HepG2 (cell line): Measurements from ENCODE around the gene FRMD4A.

Experiments
- CHD4 ChIP-seq: fragments of 200-600 bp; sonication (generic); IDR thresholded peaks from 2 replicates; pipeline ENCODE4 v1.7.0; 2017; ENCODE audit warnings: mild to moderate bottlenecking, low read length, borderline replicate concordance
- CREB1 ChIP-seq, 2 experiments: fragments of 450-650 bp in 1 of 2; IDR thresholded peaks; 2 replicates each; pipeline ENCODE4 v1.6.1; 2016 to 2017; ENCODE audit warnings: control low read depth in 1 of 2, mild to moderate bottlenecking in 1 of 2, missing compliant biosample characterization in 1 of 2, missing genetic modification characterization in 1 of 2
- CTCF ChIP-seq: sonication (generic); formaldehyde crosslinking; IDR thresholded peaks from 2 replicates; pipeline ENCODE4 v1.5.0; 2020; ENCODE audit warnings: mild to moderate bottlenecking, missing genetic modification reagents, moderate library complexity
- EZH2 ChIP-seq: conservative IDR thresholded peaks from 2 replicates; pipeline ENCODE4 v1.6.1; 2012; ENCODE audit warnings: mild to moderate bottlenecking, low read depth, low read length, moderate library complexity
- IRX3 ChIP-seq: sonication (generic); formaldehyde crosslinking; IDR thresholded peaks from 2 replicates; pipeline ENCODE4 v1.8.1; 2023; ENCODE audit warnings: mild to moderate bottlenecking, low read depth, missing genetic modification reagents, borderline replicate concordance
- KIAA2018 ChIP-seq: sonication (generic); formaldehyde crosslinking; IDR thresholded peaks from 2 replicates; pipeline ENCODE4 v1.5.0; 2020; ENCODE audit warnings: mild to moderate bottlenecking, missing genetic modification reagents, borderline replicate concordance
- NFYB ChIP-seq: sonication (generic); formaldehyde crosslinking; IDR thresholded peaks from 2 replicates; pipeline ENCODE4 v1.4.0; 2020; ENCODE audit warnings: missing genetic modification reagents
- NPAS2 ChIP-seq: sonication (generic); formaldehyde crosslinking; IDR thresholded peaks from 2 replicates; pipeline ENCODE4 v1.8.0; 2022; ENCODE audit warnings: mild to moderate bottlenecking, missing genetic modification reagents, borderline replicate concordance
- PRMT3 ChIP-seq: sonication (generic); formaldehyde crosslinking; IDR thresholded peaks from 2 replicates; pipeline ENCODE4 v1.8.1; 2022; ENCODE audit warnings: low read depth, mild to moderate bottlenecking, moderate library complexity, missing genetic modification reagents, borderline replicate concordance
- ZFX ChIP-seq: sonication (generic); formaldehyde crosslinking; IDR thresholded peaks from 2 replicates; pipeline ENCODE4 v1.4.0; 2020; ENCODE audit warnings: mild to moderate bottlenecking, low read depth, missing genetic modification reagents, moderate library complexity

- TF ChIP-seq NFYB (CRISPR knock-in tag), result no peak
- no peak for TF ChIP-seq CHD4
- no peak for TF ChIP-seq IRX3
- TF ChIP-seq EZH2, result no peak
- no peak for TF ChIP-seq CTCF
- TF ChIP-seq ZFX, result no peak
- TF ChIP-seq PRMT3 (CRISPR knock-in tag), result no peak
- no peak for TF ChIP-seq CREB1 (IDR thresholded peaks at IDR 0.05)
- TF ChIP-seq CREB1 (CRISPR knock-in tag; IDR thresholded peaks at IDR 0.05), result no peak
- TF ChIP-seq KIAA2018 (CRISPR knock-in tag), result no peak
- no peak for TF ChIP-seq NPAS2
These were observed 18.4 kb upstream of the FRMD4A start for GRCh38 chr10:14349081-14349480.
